GM21526 (cell line): ENCODE measurements around the gene CCDC30.
"Not testable (repeated sequence)": the region's sequence is repeated elsewhere in the genome, so short reads cannot be mapped to it uniquely, and the experiment has no call there.

ENCODE experiments used
- ATAC-seq: cut with Tn5 transposase; IDR thresholded peaks from one replicate; pipeline ENCODE4 v1.9.1; 2021; ENCODE audit warnings: moderate library complexity; ENCODE audit not compliant: unreplicated experiment, low FRiP score

Gene CCDC30

DNA sequence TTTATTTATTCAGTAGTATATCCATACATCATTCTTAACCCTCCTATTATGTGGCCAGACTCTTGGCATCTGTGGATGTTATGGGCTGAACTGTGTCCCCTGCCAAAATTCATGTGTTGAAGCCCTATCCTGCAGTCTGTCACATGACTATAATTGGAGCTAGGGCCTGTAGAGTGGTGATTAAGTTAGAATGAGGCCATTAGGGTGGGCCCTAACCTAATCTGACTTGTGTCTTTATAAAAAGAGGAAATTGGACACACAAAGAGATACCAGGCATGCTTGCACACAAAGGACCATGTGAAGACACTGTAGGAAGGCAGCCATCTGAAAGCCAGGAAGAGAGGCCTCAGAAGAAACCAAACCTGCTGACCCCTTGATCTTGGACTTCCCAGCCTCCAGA is 13.8 kb upstream of the CCDC30 start:
- ATAC-seq, result no peak

DNA sequence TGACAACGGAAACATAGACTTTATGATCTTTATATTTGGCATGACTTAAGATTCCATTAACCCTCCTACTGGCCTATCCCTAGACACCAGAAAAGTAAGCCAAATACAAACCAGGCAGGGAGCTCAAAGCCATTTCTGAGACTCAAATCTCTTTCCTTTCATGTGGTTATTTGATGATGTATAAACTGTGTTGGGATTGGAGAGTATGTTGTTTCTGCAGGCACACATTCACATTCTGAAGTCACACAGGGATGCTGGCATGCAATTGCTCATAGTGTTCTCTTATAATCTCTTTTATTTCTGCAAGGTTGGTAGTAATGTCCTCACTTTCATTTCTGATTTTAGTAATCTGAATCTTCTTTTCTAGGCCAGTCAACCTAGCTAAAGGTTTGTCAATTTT is 13.0 kb upstream of the CCDC30 start:
- ATAC-seq, result no peak

DNA sequence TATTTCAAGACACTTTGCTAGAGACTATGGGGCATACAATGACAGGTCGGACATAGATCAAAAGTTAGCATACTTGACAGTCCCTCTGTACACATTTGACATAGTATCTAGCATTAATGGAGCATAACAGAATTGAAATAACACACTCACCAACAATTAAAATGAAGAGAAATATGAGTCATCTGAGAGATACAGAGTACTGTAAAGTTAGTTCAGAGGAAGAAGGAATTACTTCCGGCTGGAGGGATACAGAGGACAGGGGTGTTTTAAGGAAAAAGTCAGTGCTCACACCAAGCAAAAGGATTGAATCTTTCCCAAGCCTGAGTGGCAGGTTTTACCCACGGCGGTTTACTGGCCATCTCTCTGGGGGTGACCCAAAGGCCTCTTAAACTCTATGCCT is 9.7 kb upstream of the CCDC30 start:
- ATAC-seq, result no peak

DNA sequence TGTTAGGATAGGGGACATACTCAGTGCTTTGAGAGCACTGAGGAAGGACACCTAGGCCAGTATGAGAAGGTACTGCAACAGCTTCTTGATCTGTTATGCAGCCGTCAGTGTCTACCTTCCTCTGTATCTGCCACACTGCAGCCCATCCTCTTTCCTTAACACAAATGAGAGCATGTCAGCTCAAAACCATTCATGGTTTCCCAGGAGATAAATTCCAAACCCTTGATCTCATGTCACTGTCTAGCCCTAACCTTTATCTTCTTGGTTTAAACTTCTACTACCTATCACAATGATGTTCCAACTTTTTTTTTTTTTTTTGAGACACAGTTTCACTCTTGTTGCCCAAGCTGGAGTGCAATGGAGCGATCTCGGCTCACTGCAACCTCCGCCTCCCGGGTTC is 8.7 kb upstream of the CCDC30 start:
- ATAC-seq, result no peak

DNA sequence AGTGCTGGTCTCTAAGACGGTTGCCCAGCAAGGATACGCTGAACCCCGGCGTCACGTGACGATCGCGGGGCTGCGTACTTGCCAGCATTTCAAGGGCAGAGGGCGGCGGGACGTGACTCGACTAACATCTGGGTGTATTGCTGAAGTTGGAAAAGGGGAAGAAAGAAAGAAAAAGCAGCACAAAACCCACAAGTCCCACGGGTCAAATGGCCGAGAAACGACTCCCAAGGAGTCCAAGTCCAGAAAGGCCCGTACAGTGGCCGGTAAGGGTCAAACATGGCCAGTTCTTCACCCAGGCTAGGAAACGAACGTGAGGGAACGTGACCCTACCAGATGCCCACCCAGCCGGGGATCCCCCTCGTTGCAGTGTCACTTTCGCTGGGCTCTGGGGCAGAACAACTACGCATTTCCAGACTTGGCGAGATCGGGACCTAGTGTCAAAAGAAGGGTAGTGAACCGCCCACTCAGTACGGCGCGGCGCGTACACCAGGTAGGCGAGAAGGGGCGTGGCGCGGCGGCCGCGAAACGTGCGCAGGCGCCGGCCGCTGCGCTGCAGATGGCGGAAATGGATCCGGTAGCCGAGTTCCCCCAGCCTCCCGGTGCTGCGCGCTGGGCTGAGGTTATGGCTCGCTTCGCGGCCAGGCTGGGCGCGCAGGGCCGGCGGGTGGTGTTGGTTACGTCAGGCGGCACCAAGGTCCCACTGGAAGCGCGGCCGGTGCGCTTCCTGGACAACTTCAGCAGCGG is 6.9 kb upstream of the CCDC30 start, which contains the start of the genes PPCS and ZMYND12:
Gene PPCS, plus strand, starts transcription at position 534 of the 744 bp plus-strand sequence. Its CDS starts 23 bp downstream, at position 557.
Gene ZMYND12, minus strand, starts transcription at position 13 of the 744 bp plus-strand sequence. CDS start 25 bp downstream, outside the sequence.
- ATAC-seq, result peak; percentile 79

DNA sequence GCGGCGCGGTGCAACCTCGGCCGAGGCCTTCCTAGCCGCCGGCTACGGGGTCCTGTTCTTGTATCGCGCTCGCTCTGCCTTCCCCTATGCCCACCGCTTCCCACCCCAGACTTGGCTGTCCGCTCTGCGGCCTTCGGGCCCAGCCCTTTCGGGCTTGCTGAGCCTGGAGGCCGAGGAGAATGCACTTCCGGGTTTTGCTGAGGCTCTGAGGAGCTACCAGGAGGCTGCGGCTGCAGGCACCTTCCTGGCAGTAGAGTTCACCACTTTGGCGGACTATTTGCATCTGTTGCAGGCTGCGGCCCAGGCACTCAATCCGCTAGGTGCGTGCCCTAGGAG is 6.4 kb upstream of the CCDC30 start:
- peak; percentile 45 for ATAC-seq

DNA sequence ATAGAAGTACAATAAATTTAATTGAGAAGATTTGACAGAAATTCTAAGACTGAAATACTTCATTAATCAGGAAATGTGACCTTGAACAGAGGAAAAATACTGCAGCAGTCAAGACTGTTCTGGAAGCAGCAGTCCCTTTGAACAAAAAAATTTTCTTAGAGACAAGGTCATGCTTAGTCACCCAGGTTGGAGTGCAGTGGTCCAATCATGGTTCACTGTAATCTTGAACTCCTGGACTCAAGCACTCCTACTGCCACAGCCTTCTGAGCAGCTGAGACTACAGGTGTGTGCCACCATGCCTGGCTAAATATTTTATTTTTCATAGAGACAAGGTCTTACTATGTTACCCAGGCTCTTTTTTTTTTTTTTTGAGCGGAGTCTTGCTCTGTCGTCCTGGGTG is 1.9 kb upstream of the CCDC30 start:
- ATAC-seq, result no peak

DNA sequence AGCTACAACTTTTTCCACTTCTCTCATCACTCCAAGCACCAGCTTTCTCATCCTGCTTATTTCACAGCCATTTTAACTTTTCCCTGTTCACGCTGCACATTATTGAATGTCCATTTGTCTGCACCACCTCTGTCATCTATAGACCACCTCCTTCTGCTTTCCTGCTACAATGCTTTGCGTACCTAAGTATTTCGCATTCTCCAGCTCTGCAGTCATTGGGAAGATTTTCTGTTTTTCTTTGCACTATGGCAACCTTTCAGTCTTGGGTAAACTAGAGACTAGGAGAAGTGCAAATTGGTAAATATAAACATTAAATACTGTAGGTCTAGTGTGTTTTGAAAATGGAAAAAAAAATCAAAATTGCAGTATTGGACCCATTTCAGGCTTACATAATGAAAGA is 835 bp downstream of the CCDC30 start:
- ATAC-seq, result no peak

DNA sequence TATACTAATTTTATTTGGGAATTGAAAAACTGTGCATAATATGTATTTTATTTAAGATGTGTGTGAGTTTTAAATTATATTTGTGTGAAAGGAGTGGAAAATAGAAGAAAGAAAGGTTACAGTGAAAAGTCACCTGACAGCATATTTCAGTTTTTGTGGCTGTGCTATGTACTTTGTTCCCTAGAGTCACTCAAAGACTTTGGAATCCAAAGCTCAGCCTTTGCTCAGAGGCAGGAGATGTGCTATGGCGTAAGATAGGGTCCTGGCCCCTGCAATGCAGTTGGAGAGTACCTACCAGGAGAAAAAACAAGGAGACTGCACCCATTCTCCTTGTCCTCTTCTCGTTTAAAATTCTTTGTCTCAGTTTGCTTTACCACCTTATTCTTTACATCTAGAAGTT is 2.9 kb downstream of the CCDC30 start:
- ATAC-seq, result no peak

DNA sequence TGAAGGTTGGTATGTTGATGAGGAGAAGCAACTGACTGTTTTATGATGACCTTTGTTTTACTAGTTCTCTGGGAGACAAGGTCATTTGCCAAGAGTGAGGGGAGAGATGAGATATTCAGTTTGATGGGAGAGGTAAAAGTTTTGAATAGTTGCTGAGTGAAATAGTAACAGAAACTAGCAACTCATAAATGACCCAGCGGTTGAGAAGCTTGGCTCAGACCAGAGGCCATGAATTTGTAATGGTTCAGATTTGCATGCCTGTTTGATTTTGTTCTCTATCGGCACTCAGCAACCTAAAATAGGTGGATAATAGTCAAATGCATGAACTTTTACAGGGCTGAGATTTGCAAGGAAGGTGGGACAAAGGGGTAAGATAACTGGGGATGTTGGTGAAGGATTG is 6.6 kb downstream of the CCDC30 start:
- ATAC-seq, result no peak

DNA sequence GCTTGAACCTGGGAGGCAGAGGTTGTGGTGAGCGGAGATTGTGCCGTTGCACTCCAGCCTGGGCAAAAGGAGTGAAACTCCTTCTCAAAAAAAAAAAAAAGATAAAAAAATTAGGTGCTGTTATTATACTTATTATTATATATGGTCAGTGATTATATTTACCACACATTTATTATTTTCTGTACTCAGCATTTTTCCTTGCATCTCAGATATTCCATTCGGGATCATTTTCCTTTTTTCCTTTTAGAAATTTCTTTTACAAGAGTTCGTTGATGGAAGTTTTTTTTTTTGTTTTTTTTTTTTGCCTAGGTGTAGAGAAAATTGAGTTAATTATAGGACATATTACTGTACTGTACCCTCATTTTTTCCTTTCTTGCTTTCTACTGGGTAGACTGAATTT is 13.5 kb downstream of the CCDC30 start:
- no peak for ATAC-seq

DNA sequence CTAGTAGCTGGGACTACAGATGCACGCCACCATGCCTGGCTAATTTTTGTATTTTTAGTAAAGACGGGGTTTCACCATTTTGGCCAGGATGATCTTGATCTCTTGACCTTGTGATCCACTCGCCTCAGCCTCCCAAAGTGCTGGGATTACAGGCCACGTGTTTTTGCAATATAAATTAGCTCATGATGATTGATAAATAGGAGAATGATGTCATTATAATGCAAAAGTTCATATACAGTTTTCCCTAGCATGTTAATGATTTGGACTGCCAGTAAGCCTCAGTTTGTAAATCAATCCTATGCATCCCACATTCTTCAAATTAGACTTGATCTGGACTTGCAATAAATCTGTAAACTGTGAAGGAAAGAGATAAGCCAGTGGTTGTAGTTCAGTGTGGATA is 14.3 kb downstream of the CCDC30 start:
- ATAC-seq, result not testable (repeated sequence)

DNA sequence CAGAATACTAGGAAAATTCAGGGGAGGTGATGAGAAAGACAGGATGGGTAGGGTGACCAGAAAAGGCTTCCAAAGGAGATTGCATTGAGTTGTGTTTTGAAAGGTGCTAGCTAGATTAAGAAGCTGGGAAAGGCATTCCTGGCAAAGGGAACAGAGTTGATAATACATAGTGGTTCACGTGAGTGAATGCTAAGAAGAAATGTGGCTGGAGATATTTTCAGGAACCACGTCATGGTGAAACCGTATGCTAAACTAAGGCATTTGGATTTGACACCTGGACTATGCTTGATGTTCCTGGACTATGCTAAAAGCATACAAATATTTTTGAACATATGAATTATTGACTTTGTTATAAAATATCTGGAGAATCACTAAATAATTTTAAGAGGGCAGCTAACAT is 14.7 kb downstream of the CCDC30 start:
- ATAC-seq, result no peak

DNA sequence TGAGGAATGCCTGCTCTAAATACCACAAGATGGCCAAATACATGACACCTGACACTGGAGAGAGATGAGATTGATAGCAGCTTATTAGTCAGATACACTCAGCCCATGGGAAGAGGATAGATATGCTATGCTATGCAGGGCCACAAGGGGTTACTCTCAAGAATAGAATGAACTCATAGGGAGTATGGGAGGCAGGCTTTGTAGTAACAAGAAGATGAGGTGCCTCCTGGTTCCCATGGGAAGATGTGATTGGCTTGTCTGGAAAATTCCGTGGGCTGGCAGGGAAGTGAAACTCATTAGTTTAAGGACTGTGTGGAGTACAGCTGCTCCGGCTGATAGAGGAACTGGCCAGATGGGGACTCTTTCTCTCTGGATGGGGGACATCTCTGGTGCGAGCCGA is 16.5 kb downstream of the CCDC30 start:
- ATAC-seq, result no peak

DNA sequence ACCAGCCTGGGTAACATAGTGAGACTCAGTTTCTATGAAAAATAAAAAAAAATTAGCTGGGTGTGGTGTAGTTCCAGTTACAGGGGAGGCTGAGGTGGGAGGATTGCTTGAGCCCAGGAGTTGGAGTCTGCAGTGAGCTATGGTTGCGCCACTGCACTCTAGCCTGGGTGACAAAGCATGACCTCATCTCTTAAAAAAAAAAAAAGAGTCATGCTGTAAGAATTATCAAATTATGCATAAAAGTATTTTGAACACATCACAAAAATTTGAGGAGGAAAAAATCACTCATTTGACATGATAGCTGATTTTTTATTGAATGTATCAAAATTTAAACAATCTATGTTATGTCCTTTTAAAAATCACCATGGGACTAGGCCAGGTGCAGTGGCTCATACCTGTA is 17.8 kb downstream of the CCDC30 start:
- no peak for ATAC-seq

DNA sequence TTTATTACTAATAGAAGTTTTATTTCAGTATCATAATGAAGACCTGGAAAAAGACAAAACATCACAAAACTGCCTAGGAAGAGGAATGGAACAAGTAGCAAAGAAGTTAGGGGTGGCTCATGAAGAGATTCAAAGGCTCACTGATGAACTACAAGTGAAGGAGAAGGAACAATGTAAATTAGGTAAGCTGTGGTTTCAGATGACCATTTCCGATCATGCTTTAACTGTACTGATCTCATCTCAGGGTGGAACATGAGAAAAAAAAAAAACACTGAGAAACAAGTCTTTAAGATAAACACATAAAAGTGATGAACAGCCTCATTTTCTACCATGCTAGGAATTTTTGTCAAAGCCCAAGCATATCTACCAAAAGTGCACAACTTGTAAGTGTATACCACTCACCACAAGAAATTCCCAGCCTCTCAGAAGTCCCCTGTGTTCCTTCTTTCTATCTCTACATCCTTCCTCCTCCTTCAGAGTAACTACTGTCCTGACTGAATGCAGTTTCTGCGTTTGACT is 19.6 kb downstream of the CCDC30 start:
- ATAC-seq, result no peak

DNA sequence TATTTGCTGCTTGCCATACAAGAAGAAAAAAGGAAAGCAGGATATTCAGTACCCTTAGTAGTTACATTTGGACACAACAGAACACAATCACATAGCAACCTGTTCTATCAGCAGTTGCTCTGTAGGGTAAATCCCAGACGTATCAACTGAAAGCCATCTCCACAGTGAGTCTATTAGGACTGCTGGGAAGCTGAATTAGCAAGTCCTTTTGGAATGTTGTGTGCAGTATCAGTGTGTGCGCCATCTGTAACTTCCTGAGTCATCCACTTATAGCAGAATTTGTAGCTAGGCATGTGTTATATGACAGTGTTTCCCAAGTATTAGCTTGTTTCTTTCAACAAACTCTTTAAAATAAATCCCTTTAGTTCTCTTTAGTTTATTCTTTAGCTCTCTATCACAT is 21.3 kb downstream of the CCDC30 start:
- no peak for ATAC-seq

DNA sequence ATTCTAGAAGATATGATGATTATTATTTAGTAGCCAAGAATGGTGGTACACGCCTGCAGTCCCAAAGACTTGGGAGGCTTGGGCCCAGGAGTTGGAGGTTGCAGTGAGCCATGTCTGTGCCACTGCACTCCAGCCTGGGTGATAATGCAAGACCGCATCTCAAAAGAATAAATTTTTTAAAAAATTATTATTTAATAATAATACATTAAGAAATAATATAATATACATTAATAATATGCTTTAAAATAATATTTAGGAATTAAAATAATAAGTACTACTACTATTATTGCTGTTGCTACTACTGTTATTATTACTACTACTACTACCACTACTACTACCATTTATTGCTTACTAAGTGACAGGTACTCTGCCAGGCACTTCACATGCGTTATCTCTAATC is 27.2 kb downstream of the CCDC30 start:
- no peak for ATAC-seq

DNA sequence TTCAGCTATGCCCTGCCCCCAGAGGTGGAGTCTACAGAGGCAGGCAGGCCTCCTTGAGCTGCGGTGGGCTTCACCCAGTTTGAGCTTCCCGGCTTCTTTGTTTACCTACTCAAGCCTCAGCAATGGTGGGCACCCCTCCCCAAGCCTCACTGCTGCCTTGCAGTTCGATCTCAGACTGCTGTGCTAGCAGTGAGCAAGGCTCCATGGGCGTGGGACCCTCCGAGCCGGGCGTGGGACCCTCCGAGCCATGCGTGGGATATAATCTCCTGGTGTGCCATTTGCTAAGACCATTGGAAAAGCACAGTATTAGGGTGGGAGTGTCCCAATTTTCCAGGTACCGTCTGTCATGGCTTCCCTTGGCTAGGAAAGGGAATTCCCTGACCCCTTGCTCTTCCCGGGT is 38.9 kb downstream of the CCDC30 start:
- not testable (repeated sequence) for ATAC-seq

DNA sequence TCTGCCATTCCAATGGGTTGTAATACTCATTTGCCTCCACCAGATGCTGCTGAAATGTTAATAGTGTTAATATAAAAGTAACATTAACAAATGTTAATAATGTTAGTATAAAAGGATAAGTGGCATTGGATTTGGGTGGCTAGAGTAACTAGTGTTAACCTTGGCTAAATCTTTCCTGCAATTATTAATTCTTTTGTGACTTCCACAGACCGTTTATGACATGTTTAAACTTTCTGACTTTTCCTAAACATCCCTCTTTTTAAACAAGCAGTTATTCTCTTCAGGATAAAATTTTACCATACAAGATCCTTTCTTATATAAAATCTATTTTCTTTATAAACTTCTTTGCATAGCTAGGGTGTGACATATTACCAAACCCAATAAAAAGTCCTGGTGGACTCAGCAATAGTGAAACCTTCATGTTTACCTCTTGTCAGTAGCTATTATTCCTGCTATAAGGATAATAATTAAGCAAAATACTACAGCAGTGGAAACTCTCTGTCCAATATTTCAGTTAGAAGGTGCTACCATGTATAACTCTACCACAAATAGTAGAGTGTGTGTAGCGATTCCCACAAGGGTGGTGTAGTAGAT is 41.5 kb downstream of the CCDC30 start:
- ATAC-seq, result no peak

DNA sequence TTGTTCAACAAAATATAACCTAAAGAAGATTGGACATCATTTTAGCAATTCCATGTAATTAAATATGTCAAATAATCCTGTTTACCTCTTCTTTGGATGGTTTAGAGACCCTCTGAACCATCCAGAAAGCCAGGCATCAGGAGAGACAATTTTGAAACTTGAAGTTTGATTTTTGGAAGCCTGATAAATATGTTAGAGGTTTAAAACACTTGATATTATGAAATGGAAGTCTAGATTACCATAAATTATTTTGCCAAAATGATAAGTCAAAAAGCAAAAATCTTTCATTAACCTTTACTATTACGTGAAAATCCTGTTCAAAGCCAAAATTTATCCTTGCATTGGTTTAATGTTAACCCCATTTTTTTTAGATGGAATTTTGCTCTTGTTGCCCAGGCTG is 43.5 kb downstream of the CCDC30 start:
- no peak for ATAC-seq

DNA sequence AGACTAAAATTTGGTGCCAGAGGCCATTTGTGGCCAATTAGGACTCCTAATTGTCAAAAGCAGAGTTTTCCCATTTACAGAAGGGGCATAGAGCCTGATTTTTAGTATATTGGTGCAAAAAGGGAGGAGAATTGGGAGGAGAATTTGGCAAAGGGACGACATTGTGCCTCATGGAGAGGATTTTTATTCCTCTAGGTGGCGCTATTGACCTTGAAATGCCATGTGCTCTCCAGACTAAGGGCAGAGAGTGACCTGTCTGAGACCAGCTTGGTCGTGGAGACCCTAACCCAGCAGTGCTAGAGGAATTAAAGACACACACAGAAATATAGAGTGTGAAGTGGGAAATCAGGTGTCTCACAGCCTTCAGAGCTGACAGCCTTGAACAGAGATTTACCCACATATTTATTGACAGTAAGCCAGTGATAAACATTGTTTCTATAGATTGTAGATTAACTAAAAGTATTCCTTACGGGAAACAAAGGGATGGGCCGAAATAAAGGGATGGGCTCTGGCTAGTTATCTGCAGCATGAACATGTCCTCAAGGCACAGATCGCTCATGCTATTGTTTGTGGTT is 48.6 kb downstream of the CCDC30 start:
- not testable (repeated sequence) for ATAC-seq
